GM21576 (cell line): ENCODE measurements around the gene SLPI.

Experiments used
- ATAC-seq: cut with Tn5 transposase; IDR thresholded peaks from one replicate; pipeline ENCODE4 v1.9.1; 2021; ENCODE audit warnings: mild to moderate bottlenecking, moderate library complexity; ENCODE audit not compliant: unreplicated experiment

SLPI gene

DNA sequence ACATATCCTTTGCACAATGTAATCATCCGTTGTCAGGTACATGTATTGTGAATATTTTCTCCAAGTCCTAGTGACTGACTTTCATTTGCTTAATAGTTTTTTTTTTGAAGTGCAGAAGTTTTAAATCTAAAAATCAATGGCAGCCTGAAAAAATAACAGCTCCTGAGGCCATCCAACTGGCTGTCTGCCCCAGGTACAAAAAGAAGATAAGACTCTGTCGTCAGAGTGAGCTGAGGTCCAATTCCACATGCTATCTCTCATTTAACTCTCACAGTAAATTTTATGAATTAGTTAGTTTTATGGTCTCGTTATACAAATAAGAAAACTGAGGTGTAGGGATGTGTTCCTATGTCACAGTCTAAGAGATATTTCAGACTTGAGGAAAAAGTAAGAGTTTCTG, 21.0 kb upstream of the SLPI start:
- no peak for ATAC-seq

DNA sequence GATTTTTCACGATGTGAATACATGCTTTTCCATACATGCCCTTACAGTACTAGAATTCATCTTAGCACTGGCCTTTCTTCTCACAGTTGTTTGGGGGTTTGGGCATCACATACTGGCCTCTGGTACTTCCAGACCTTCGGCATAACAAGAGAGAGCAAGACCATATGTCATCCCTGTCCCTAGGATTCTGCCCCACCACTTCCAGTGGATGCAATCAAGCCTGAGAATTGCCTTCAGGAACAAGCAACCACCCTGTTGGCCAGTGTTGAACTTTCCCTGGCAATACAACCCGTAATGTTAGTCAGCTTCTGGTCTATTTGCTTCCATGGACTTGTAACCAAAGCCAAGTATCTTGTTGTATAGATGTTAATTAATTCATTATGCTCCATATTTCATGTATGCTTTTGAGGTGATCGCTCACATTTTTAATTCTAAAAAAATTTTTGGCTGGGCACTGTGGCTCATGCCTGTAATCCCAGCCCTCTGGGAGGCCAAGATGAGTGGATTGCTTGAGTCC, 15.4 kb upstream of the SLPI start:
- ATAC-seq: no peak

DNA sequence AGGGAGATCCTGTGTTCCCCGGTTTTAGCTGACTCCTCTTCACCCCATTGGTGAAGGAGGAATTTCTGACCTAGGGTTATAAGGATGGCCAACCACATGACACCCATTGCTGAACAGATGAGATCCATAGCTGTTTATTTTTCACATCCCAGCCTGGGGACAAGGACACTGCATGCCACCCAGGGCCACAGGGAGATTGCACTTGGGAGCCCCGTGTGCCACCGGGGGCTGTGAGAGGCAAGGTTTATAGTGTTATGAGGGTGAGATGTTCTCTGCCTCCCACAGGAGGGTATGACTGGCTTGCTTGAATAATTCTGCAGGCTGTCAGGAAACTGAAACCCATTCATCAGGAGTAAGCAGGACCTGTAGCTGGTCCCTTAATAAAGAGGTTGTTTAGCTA, 14.7 kb upstream of the SLPI start:
- ATAC-seq: no peak

DNA sequence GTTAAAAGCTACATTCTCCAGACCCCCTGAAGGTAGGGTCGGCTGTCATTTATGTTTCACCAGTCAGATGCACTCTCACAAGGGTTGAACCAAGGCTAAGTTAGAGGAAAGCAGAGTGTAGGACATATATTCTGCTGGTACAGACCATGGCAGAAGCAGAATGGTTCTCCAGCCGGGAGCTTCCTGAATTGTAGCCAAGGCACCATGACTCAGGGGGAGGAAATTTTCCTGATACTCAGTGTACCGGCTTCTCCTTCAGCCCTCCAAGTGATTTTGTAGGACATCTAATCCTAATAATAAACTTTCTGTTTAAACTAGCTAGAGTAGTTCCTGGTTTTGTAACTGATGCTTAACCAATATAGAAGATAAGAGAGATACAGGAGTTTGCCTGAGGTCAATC, 14.2 kb upstream of the SLPI start:
- no peak for ATAC-seq

DNA sequence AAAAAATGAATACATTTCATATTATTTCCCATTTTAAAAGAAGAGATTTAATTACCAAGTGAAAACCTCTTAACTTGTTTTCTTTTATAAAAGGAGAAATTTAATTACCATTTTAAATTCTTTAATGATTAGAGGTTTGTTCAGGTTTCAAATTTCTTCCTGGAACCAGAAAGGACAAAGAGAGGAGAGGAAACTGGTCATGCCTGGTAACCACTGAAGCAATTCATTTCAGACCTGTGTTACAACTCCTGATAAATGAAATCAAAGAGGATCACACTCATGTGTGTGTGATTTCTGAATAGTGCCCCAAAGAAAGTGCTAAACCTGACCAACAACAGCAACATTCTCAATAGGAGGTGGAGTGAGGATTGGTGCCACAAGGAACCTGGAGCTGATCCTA, 12.6 kb upstream of the SLPI start:
- no peak for ATAC-seq

DNA sequence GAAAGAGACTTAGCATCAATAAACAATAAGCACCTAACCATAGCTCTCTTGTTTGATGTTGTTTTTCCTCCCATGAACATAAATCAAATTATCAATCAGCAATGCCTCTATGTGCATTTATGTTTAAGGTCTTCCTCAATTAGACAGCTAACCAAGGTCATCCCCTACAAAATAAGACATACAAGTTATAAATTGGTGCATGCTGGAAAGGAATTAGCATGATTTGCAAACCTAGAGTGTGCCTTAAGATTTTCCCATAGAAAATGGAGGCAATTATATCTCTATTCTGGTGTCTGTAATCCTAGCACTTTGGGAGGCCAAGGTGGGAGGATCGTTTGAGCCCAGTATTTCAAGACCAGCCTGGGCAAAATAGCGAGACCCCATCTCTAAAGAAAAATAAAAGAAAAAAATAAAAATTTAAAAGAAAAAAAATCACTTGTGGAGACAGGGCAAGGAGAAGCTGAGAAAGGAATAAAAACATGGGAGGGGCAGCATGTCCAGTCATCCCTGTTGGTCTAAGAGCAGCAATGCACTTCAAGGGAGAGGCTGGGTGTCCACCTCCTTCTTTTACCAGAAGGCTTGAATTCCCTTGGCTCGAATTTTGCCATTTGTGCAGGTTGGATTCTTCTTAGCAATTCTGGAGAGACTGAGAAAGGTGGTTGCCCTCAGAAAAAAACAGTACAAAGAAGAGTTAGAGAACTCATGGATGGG, 9.3 kb upstream of the SLPI start:
- no peak for ATAC-seq

DNA sequence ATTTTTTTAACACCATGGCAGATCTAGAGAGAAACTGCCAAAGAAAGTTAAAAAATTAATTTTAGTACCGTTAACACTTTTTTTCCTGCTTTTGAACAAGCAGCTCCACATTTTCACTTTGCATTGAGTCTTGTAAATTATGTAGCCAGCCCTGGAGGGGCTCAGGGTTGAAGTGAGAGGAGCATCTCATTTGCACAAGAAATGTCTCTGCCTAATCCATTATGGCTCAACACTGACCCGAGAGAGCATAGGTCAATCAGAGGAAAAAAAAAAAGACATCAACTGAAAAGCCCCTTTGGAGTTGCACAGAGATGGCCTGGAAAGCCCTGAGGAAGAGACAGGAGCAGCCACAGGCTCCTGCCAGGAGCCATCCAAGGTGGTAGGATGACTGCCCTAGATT, 4.3 kb upstream of the SLPI start:
- ATAC-seq: no peak

DNA sequence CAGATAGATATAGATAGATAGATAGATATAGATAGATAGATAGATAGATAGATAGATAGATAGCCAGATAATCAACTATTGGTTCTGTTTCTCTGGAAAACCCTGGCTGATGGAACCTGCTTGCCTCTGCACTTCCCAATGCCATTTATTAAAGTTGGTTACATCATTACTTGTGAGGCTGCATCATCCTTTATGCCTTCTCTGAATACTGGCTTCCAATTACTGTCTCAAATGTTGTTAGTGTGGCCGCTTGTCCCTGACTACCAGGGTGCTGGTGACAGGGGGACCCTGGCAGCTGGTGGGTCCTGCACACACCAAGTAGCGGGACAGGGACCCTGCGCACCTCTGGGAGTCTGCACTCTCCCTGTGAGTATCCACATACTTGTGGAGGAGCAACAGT, 3.9 kb upstream of the SLPI start:
- ATAC-seq: no peak

DNA sequence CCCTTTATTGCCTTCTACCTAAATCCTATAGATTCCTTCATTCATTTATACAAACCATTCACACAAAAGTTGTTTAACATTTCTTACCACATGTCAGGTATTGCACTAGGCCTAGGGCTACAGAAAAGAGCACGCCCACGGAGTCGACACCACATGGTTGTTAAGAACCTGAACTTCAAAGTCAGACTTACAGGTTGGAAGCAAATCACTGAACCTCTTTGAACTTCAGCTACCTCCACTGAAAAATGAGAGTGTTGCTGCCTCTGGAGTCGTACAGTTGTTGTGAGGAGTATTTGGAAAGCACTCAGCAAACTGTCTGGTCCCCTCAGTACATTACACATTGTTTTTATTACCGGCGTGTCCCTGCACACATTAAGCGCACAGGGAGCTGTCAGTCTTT, 3.3 kb upstream of the SLPI start:
- ATAC-seq: no peak

DNA sequence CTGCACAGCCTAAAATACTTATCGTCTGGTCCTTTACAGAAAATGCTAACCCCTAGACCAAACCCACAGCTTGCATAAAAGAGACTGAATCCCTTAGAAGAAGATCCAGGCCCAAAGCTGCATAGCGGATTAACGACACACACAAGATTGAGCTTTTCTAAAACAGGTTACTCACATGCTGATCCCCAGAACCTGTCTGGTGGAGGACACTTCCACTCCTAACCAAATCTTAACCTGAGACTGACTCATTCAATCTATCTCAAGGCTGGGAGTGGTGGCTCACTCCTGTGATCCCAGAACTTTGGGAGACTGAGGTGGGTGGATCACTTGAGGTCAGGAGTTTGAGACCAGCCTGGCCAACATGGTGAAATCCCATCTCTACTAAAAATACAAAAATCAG, 2.8 kb upstream of the SLPI start:
- no peak for ATAC-seq

DNA sequence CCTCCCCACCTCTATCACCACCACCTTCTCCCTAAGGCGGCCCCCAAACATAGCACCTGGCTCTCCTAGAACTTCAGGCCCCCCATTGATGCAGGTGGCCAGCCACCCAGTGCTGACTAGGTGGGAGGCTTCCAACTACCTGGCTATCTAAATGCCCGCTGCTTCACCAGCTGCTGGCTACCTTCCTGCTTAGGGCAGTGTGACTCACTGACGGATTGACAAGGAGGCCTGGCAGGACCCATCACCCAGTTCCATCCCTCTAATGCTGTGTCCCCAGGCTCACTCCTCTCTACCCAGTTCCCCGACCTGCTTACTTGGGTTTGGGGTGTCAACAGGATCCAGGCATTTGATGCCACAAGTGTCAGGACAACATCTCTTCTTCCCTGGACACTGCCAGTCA, 1.1 kb downstream of the SLPI start:
- no peak for ATAC-seq

DNA sequence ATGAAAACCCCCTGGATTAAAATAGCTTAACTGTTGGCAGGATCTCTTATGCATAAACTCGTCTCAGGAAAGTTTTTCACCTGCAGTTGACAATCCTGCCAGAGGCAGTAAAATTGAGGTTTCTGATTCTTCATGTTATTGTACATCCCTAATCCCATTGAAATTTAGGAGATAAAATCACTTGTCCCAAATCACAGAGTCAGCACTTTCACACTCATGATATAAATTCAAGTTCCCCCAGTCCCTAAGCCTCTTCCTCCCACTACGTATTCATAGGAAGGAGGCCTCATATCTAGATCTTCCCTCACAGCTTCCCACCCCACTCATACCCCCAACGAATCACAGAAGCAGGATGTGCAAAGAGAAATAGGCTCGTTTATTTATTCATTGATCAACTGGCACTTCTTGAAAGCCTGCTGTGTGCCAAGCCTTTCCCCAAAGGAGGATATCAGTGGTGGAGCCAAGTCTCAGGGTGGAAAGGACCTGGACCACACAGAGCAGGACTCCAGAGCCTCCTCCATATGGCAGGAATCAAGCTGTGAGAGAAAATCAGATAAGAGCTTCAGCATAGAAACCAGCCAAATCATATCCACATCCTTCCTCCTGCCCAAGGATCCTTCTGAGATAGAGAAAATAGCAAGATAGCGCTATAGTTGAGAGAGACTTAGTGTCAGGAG, 2.3 kb downstream of the SLPI start:
- ATAC-seq: no peak

DNA sequence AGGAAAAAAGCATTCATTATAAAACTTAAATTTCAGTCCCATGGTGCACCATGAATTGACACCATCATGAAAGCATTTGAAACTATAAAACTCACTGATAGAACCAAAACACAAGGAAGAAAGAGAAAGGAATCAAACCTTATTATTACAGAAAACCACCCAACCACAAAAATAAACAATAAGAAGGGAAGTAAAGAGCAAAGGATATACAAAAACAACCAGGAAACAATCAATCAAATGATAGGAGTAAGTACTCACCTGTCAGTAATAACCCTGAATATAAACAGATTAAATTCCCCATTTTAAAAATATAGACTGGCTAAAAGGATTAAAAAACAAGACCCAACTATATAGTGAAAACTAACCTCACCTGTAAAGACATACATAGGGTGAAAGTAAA, 5.8 kb downstream of the SLPI start:
- no peak for ATAC-seq

DNA sequence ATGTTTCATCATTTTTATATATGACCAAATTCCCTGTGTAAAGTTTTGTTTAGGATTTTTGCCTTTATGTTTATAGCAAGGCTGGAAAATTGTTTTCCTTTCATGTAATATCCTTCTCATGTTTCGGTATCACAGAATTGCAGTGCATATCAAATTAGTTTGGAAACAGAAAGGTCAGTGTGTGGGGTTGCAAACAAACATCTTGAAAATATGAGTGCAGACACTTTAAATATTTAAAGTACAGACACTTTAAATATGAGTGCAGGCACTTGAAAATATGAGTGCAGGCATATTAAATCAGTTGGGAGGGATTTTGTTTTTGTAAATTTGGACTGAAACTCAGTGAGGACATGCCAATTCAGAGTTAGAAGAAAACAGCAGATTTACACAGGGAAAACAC, 6.5 kb downstream of the SLPI start:
- no peak for ATAC-seq

DNA sequence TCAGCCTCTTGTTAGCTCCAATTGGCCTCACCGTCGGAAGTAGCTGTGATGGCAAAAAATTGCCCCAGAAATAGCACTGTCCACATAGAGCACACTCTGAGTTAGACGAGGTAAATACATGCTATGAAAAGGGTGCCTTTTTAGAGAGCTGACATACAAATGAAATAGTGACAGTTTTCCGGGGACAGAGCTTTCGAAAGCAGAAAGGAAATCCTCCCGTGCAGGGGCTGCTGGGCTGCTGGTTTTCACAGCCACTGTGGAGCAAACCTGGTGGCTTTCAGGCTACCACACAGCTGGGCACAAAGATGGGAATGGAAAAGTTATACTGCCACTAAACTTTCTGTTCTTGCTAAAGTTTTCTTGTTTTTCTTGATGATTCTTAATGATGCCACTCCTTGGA, 8.3 kb downstream of the SLPI start:
- ATAC-seq: no peak

DNA sequence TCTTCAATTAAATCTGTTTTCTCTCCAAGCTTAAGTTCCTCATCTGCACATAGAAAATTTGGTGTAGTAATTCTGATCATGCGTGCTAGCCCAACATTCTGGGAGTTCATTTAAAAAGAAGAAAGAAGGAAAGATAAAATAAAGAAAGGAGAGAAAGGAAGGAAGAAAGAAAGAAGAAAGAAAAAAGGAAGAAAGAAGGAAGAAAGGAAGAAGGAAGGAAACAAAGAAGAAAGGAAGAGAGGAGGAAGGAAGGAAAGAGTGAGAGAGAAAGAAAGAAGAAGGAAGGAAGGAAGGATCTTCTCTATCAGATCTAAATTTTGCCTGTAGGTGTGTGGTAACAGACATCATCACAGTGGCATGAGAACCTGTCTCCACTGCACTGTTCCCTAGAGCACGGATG, 16.2 kb downstream of the SLPI start:
- ATAC-seq: no peak

DNA sequence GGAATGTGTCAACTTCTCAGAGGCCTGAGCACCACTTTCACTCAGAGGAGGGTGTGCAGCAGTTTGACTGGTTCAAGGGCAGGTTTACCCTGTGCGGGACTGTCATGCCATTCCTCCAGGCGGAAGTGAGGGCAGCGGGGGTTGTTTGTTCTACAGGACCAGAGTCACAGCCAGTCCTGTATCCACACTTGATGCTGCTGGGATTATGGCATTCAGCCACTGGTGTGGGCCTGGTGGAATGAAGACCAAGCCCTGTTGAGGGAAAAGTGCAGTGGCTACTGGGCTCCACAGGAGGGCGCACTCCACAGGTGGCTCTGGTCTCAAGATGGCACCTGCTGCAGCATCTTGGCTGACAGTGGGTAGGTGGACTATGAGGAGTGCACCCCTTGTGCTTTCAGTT, 18.4 kb downstream of the SLPI start:
- no peak for ATAC-seq

DNA sequence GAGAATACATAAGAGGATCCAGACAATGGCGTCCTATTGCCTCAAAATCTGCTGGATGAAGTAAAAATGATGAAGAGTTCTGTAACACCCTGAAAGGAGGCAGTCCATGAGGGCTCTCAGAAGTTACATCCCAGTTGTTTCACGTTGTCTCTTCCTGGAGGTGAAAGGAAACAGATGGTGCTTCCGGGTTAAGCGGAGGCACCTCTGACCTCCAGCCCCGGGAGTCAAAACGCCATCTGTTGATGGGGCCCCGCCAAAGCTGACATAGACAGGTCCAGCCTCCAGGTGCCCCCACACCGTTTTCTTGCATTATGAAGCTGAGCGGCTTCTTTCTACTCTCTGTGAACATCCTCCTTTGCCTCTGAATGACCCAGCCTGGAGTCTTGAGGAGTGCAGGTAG, 23.7 kb downstream of the SLPI start:
- ATAC-seq: no peak

DNA sequence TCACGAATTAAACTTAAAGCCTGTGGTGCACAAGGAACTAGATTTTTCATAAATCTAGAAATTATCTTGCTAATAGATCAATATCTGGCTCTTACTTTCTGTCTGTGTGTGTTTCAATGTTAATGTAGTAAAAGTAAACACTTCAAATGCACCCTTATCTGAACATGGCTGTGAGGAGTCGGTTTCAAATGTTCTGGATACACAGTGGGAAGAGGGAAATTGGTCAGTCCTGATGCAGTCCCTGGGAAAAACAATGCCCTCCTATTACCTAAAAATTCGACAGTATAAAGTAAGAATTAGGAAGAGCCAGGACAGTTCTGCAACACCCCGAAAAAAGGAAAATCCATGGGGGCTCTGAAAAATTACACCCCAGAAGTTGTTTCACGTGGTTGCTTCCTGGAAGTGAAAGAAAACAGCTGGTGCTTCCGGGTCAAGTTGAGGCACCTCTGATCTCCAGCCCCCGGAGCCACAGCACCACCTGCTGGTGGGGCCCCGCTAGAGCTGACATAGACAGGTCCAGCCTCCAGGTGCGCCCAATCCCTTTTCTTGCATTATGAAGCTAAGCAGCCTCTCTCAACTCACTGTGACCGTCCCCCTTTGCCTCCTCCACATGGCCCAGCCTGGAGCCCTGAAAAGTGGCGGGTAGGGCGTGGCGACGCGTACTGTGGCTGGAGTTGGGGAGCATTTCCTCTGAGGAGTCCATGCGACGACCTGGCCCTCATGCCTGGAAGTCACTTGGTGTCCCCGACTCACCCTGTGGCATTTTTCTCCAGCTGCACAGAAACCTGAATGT, 24.9 kb downstream of the SLPI start:
- ATAC-seq: no peak

DNA sequence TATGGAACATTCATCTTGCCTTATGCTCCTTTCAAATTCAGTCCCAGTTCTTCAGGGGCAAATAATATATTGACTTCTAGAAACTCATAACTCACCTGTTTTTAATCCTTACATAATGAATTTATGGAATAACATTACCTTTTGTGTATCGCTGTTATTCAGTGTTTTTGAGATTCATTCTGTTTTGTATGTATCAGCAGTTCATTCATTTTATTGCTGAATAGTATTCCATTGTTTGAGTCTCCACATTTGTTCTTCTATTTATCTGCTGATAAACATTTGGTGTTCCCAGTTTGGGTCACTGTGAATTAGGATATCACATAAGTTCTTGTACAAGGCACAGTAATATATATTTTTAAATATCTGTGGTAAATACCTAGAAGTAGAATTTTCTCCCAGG, 28.1 kb downstream of the SLPI start:
- ATAC-seq: no peak

DNA sequence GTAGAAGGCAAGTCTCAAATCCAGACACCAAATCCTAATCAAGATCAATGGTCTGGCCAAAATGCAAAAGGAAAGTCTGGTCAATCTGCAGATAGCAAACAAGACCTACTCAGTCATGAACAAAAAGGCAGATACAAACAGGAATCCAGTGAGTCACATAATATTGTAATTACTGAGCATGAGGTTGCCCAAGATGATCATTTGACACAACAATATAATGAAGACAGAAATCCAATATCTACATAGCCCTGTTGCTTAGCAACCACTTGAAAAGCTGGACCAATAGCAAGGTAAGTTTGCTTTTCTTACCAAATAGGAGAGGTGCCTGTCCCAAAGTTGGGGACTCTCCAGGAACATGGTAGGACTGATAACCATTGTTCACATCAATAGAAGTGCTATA, 31.2 kb downstream of the SLPI start:
- no peak for ATAC-seq

DNA sequence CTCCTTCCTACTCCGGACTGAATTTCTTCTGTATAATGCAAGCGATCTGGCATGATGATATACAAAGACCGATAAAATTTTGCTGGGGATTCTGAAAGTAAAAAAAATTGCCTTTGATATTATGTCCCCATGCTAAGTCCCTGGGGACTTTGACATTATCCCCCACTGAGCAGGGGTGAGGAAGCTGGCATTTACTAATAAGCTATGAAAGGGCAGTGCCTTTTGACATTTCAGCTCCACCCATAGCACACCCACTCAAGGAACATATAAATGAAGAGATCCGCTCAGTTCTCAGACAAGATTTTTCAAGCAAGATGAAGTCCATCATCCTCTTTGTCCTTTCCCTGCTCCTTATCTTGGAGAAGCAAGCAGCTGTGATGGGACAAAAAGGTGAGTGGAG, 33.3 kb downstream of the SLPI start, which contains the start of gene SEMG2:
Gene SEMG2, plus strand, starts transcription at position 298 of the 400 bp plus-strand sequence. Its CDS starts 17 bp downstream, at position 315.
- no peak for ATAC-seq
